ENCODE results near the gene CALU.

CALU gene

DNA sequence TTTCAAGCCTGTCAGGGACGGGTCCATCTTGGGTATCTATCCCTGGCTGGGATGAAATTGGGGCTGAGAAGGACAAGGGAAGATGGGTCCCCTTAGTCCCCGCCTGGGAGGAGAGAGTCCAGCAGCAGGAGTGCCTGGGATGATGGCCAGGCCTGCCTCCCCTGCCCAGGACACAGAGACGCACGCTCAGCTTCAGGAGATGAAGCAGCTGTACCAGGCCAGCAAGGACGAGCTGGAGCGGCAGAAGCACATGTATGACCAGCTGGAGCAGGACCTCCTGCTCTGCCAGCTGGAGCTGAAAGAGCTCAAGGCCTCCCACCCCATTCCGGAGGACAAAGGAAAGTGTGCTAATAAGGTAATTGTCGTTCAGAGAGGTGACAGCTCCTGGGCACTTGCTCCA lies 68.0 kb downstream of the CALU start:
- Histone ChIP-seq H2AK5ac (ENCODE audit: low read length, severe bottlenecking) (no peak overlapping the region), H3K18ac (ENCODE audit: low read depth in 1 of 2, low read length in 2 of 2) (no peak overlapping the region), H3K4me2 (ENCODE audit: low read length, poor library complexity, severe bottlenecking) (no peak overlapping the region), H3K27me3 (ENCODE audit: control insufficient read depth in 1 of 2, insufficient read depth in 1 of 2, low read length in 2 of 2) (no peaks in the 10 kb centered on the region), H3K36me3 (ENCODE audit: control insufficient read depth in 1 of 2, insufficient read depth in 2 of 2, low read depth in 1 of 2, low read length in 2 of 2) (peaks cover 8 to 74% of the 10 kb centered on the region in 2 experiments), H2AFZ (ENCODE audit: low read depth, low read length) (no peak overlapping the region), H2BK120ac (ENCODE audit: low read depth, low read length) (no peak overlapping the region), H2BK12ac (ENCODE audit: low read length in 2 of 2) (peak overlapping the region in 1 of 2 experiments; percentile 22), H3K9me3 (ENCODE audit: control insufficient read depth, low read length) (no peaks in the 10 kb centered on the region), H2BK5ac (ENCODE audit: low read depth, low read length, poor library complexity, severe bottlenecking) (no peak overlapping the region), H4K8ac (ENCODE audit: low read length) (no peak overlapping the region), H4K91ac (ENCODE audit: low read length) (no peak overlapping the region), H3K4me1 (ENCODE audit: control insufficient read depth, insufficient read depth, low read depth, low read length) (peaks cover 5% of the 10 kb centered on the region), H3K23ac (ENCODE audit: low read length in 2 of 2) (peak overlapping the region in 1 of 2 experiments; percentile 42), H3K9ac (ENCODE audit: low read length) (no peak overlapping the region), H3K27ac (ENCODE audit: low read length, poor library complexity, severe bottlenecking) (no peak overlapping the region), H3K4ac (ENCODE audit: low read depth in 1 of 2, low read length in 2 of 2) (no peak overlapping the region), H3K4me3 (ENCODE audit: insufficient read depth in 1 of 2, low read depth in 1 of 2, low read length in 2 of 2) (no peak overlapping the region), H3K79me1 (replicated peaks; ENCODE audit: low read length, poor library complexity, severe bottlenecking) (no peaks in the 10 kb centered on the region), H2BK15ac (ENCODE audit: low read depth, poor library complexity, severe bottlenecking) (no peak overlapping the region), H3K14ac (ENCODE audit: low read length in 2 of 2) (no peak overlapping the region)
- no peak for DNase-seq
- 96% methylated on average over 8 of the region's 8 CpGs for WGBS

GRCh38 chr7:128809363-128809762 lies 70.2 kb downstream of the CALU start:
- no peak overlapping the region for H3K18ac ChIP-seq (ENCODE audit: low read depth in 1 of 2, low read length in 2 of 2)

GRCh38 chr7:128810473-128810872 lies 71.3 kb downstream of the CALU start:
- Histone ChIP-seq H3K27ac (ENCODE audit: low read length, poor library complexity, severe bottlenecking) (no peak overlapping the region), H2BK5ac (ENCODE audit: low read depth, low read length, poor library complexity, severe bottlenecking) (no peak overlapping the region), H3K79me1 (replicated peaks; ENCODE audit: low read length, poor library complexity, severe bottlenecking) (no peaks in the 10 kb centered on the region), H2AFZ (ENCODE audit: low read depth, low read length) (no peak overlapping the region), H3K9me3 (ENCODE audit: control insufficient read depth, low read length) (no peaks in the 10 kb centered on the region), H3K4ac (ENCODE audit: low read depth in 1 of 2, low read length in 2 of 2) (no peak overlapping the region), H3K4me2 (ENCODE audit: low read length, poor library complexity, severe bottlenecking) (no peak overlapping the region), H3K14ac (ENCODE audit: low read length in 2 of 2) (no peak overlapping the region), H2BK12ac (ENCODE audit: low read length in 2 of 2) (no peak overlapping the region), H2BK120ac (ENCODE audit: low read depth, low read length) (no peak overlapping the region), H3K4me1 (ENCODE audit: control insufficient read depth, insufficient read depth, low read depth, low read length) (peaks cover 2% of the 10 kb centered on the region), H4K91ac (ENCODE audit: low read length) (no peak overlapping the region), H3K18ac (ENCODE audit: low read depth in 1 of 2, low read length in 2 of 2) (no peak overlapping the region), H2AK5ac (ENCODE audit: low read length, severe bottlenecking) (no peak overlapping the region), H2BK15ac (ENCODE audit: low read depth, poor library complexity, severe bottlenecking) (no peak overlapping the region), H3K27me3 (ENCODE audit: control insufficient read depth in 1 of 2, insufficient read depth in 1 of 2, low read length in 2 of 2) (peaks cover 0 to 10% of the 10 kb centered on the region in 2 experiments), H3K9ac (ENCODE audit: low read length) (no peak overlapping the region), H3K23ac (ENCODE audit: low read length in 2 of 2) (no peak overlapping the region), H3K4me3 (ENCODE audit: insufficient read depth in 1 of 2, low read depth in 1 of 2, low read length in 2 of 2) (no peak overlapping the region), H4K8ac (ENCODE audit: low read length) (no peak overlapping the region), H3K36me3 (ENCODE audit: control insufficient read depth in 1 of 2, insufficient read depth in 2 of 2, low read depth in 1 of 2, low read length in 2 of 2) (peaks cover 8 to 42% of the 10 kb centered on the region in 2 experiments)
- 84% methylated on average over 2 of the region's 2 CpGs for WGBS
- DNase-seq, result no peak

More at GRCh38 chr7:128809363-128809762, 70.2 kb downstream of the CALU start:
- DNase-seq, result no peak
- Histone ChIP-seq H3K9me3 (ENCODE audit: control insufficient read depth, low read length) (no peaks in the 10 kb centered on the region), H3K27me3 (ENCODE audit: control insufficient read depth in 1 of 2, insufficient read depth in 1 of 2, low read length in 2 of 2) (no peaks in the 10 kb centered on the region), H3K9ac (ENCODE audit: low read length) (no peak overlapping the region), H2BK12ac (ENCODE audit: low read length in 2 of 2) (no peak overlapping the region), H3K23ac (ENCODE audit: low read length in 2 of 2) (no peak overlapping the region), H3K36me3 (ENCODE audit: control insufficient read depth in 1 of 2, insufficient read depth in 2 of 2, low read depth in 1 of 2, low read length in 2 of 2) (peaks cover 8 to 54% of the 10 kb centered on the region in 2 experiments), H3K4me2 (ENCODE audit: low read length, poor library complexity, severe bottlenecking) (no peak overlapping the region), H2BK120ac (ENCODE audit: low read depth, low read length) (no peak overlapping the region), H4K91ac (ENCODE audit: low read length) (no peak overlapping the region), H4K8ac (ENCODE audit: low read length) (no peak overlapping the region), H3K4me1 (ENCODE audit: control insufficient read depth, insufficient read depth, low read depth, low read length) (peaks cover 5% of the 10 kb centered on the region), H3K4me3 (ENCODE audit: insufficient read depth in 1 of 2, low read depth in 1 of 2, low read length in 2 of 2) (no peak overlapping the region), H2AFZ (ENCODE audit: low read depth, low read length) (no peak overlapping the region), H2BK5ac (ENCODE audit: low read depth, low read length, poor library complexity, severe bottlenecking) (no peak overlapping the region), H2BK15ac (ENCODE audit: low read depth, poor library complexity, severe bottlenecking) (no peak overlapping the region), H3K14ac (ENCODE audit: low read length in 2 of 2) (no peak overlapping the region), H3K4ac (ENCODE audit: low read depth in 1 of 2, low read length in 2 of 2) (no peak overlapping the region), H2AK5ac (ENCODE audit: low read length, severe bottlenecking) (no peak overlapping the region), H3K79me1 (replicated peaks; ENCODE audit: low read length, poor library complexity, severe bottlenecking) (no peaks in the 10 kb centered on the region), H3K27ac (ENCODE audit: low read length, poor library complexity, severe bottlenecking) (no peak overlapping the region)
- 100% methylated on average over 2 of the region's 3 CpGs for WGBS

DNA sequence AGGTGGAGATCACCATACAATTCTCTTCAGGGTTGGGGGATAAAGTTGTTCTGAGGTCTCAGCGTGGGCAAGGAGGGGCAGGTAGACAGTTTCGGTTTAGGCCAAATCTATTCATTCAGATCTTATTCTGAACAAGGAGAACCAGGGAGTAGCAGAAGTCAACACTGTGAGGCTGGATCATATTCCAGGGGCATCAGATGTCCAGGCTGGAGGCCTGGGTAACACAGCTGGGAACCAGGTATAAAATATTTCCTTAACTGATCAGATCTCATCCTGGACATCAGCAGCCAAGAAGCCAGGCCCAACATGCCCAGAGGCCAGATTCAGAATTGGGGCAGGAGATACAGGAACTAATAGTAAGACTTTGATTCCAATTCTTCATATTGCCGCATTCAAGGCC lies 71.8 kb downstream of the CALU start:
- no peaks in the 10 kb centered on the region for H3K9me3 ChIP-seq (ENCODE audit: control insufficient read depth, low read length)
- no peak overlapping the region for H2AFZ ChIP-seq (ENCODE audit: low read depth, low read length)
- no peak overlapping the region for H2AK5ac ChIP-seq (ENCODE audit: low read length, severe bottlenecking)
- no peak overlapping the region for H2BK120ac ChIP-seq (ENCODE audit: low read depth, low read length)
- H3K79me1 ChIP-seq (replicated peaks; ENCODE audit: low read length, poor library complexity, severe bottlenecking), result no peaks in the 10 kb centered on the region
- no peak overlapping the region for H2BK15ac ChIP-seq (ENCODE audit: low read depth, poor library complexity, severe bottlenecking)
- peaks cover 5 to 37% of the 10 kb centered on the region in 2 experiments for H3K36me3 ChIP-seq (ENCODE audit: control insufficient read depth in 1 of 2, insufficient read depth in 2 of 2, low read depth in 1 of 2, low read length in 2 of 2)
- 98% methylated on average over 2 of the region's 3 CpGs for WGBS
- peaks cover 2% of the 10 kb centered on the region for H3K4me1 ChIP-seq (ENCODE audit: control insufficient read depth, insufficient read depth, low read depth, low read length)
- H3K18ac ChIP-seq (ENCODE audit: low read depth in 1 of 2, low read length in 2 of 2), result no peak overlapping the region
- no peak overlapping the region for H3K27ac ChIP-seq (ENCODE audit: low read length, poor library complexity, severe bottlenecking)
- no peak overlapping the region for H4K8ac ChIP-seq (ENCODE audit: low read length)
- H3K27me3 ChIP-seq (ENCODE audit: control insufficient read depth in 1 of 2, insufficient read depth in 1 of 2, low read length in 2 of 2), result peaks cover 0 to 15% of the 10 kb centered on the region in 2 experiments
- H3K4me2 ChIP-seq (ENCODE audit: low read length, poor library complexity, severe bottlenecking), result no peak overlapping the region
- H3K14ac ChIP-seq (ENCODE audit: low read length in 2 of 2), result no peak overlapping the region
- H2BK12ac ChIP-seq (ENCODE audit: low read length in 2 of 2), result no peak overlapping the region
- H3K9ac ChIP-seq (ENCODE audit: low read length), result no peak overlapping the region
- no peak overlapping the region for H2BK5ac ChIP-seq (ENCODE audit: low read depth, low read length, poor library complexity, severe bottlenecking)
- no peak for DNase-seq
- H4K91ac ChIP-seq (ENCODE audit: low read length), result no peak overlapping the region
- no peak overlapping the region for H3K23ac ChIP-seq (ENCODE audit: low read length in 2 of 2)
- H3K4me3 ChIP-seq (ENCODE audit: insufficient read depth in 1 of 2, low read depth in 1 of 2, low read length in 2 of 2), result no peak overlapping the region
- no peak overlapping the region for H3K4ac ChIP-seq (ENCODE audit: low read depth in 1 of 2, low read length in 2 of 2)

All from mesenchymal stem cell (in vitro differentiated cells and primary cell).